HepG2 (cell line): Measurements from ENCODE around the gene IGFALS. TPM values are rescaled to one million over a fixed set of nuclear protein-coding genes. Genes with fewer than 3 reads are reported as not detected.

Experiments
- DR1 ChIP-seq: sonication (generic); formaldehyde crosslinking; IDR thresholded peaks from 2 replicates; pipeline ENCODE4 v1.8.0; 2021; ENCODE audit warnings: mild to moderate bottlenecking, missing genetic modification reagents, inconsistent platforms
- HNF1B ChIP-seq: sonication (generic); formaldehyde crosslinking; IDR thresholded peaks from 2 replicates; pipeline ENCODE4 v1.5.1; 2020; ENCODE audit warnings: mild to moderate bottlenecking, moderate library complexity, missing genetic modification reagents
- KLF9 ChIP-seq: IDR thresholded peaks from 2 replicates; pipeline ENCODE4 v1.6.1; 2016; ENCODE audit warnings: low read depth
- LCORL ChIP-seq, 2 experiments: fragments of 450-650 bp in 1 of 2; sonication (generic) in 1 of 2; formaldehyde crosslinking in 1 of 2; IDR thresholded peaks; 2 replicates each; pipeline versions ENCODE4 v1.5.0 to v1.6.1; 2017 to 2020; ENCODE audit warnings: antibody characterized with exemption in 1 of 2, missing genetic modification reagents in 1 of 2
- MED8 ChIP-seq: sonication (generic); formaldehyde crosslinking; IDR thresholded peaks from 2 replicates; pipeline ENCODE4 v1.8.1; 2023; ENCODE audit warnings: mild to moderate bottlenecking, missing genetic modification reagents; ENCODE audit not compliant: insufficient replicate concordance
- NFE2L2 ChIP-seq: fragments of 150-350 bp; IDR thresholded peaks from 2 replicates; pipeline ENCODE4 v1.6.1; 2014; ENCODE audit warnings: low read length
- NONO ChIP-seq, 2 experiments: fragments of 450-650 bp in 1 of 2; sonication (generic) in 1 of 2; formaldehyde crosslinking in 1 of 2; IDR thresholded peaks in 1 of 2; conservative IDR thresholded peaks in 1 of 2; 2 replicates each; pipeline versions ENCODE4 v1.6.1 to v1.8.0; 2017 to 2022; ENCODE audit warnings: mild to moderate bottlenecking in 1 of 2, missing genetic modification reagents in 1 of 2, moderate library complexity in 1 of 2
- ONECUT2 ChIP-seq: sonication (generic); formaldehyde crosslinking; IDR thresholded peaks from 2 replicates; pipeline ENCODE4 v1.4.0; 2020; ENCODE audit warnings: missing genetic modification reagents
- SNAPC2 ChIP-seq: sonication (generic); formaldehyde crosslinking; IDR thresholded peaks from 2 replicates; pipeline ENCODE4 v1.8.1; 2022; ENCODE audit warnings: mild to moderate bottlenecking, missing genetic modification reagents
- TFE3 ChIP-seq: IDR thresholded peaks from 2 replicates; pipeline ENCODE4 v1.6.1; 2016
- YEATS4 ChIP-seq: sonication (generic); formaldehyde crosslinking; IDR thresholded peaks from 2 replicates; pipeline ENCODE4 v1.4.0; 2020; ENCODE audit warnings: missing genetic modification reagents, borderline replicate concordance
- ZNF543 ChIP-seq: sonication (generic); formaldehyde crosslinking; IDR thresholded peaks from 2 replicates; pipeline ENCODE4 v1.4.0; 2020; ENCODE audit warnings: mild to moderate bottlenecking, missing genetic modification reagents
- ZNF556 ChIP-seq: sonication (generic); formaldehyde crosslinking; IDR thresholded peaks from 2 replicates; pipeline ENCODE4 v1.4.0; 2020; ENCODE audit warnings: mild to moderate bottlenecking, missing genetic modification reagents, borderline replicate concordance
- ZNF614 ChIP-seq: IDR thresholded peaks from 2 replicates; pipeline ENCODE4 v1.6.1; 2018; ENCODE audit warnings: missing biosample characterization, missing genetic modification reagents, inconsistent platforms, borderline replicate concordance
- ZSCAN9 ChIP-seq: IDR thresholded peaks from 2 replicates; pipeline ENCODE4 v1.6.1; 2016; ENCODE audit warnings: borderline replicate concordance
- polyA plus RNA-seq, 8 experiments: library from polyadenylated mRNA; depleted of rRNA in 3 of 8; stranded (reverse) in 7 of 8; unstranded in 1 of 8; fragments of >200 nt; fragmentation: Illumina TruSeq in 4 of 8; extraction: Trizol in 4 of 8; gene quantifications; 2 replicates each; pipeline versions ENCODE4 v1.2.1 to v1.2.3, GENCODE V29; 2011 to 2016; ENCODE audit warnings: low read depth in 4 of 8, missing spikeins in 1 of 8, mixed read lengths in 1 of 8; ENCODE audit not compliant: insufficient read depth in 1 of 8
- total RNA-seq, 5 experiments: library from RNA; depleted of rRNA; stranded (reverse); fragments of >200 nt; fragmentation: Illumina TruSeq; extraction: Trizol; gene quantifications; 2 replicates each; pipeline ENCODE4 v1.2.3, GENCODE V29; 2016; ENCODE audit warnings: low read depth in 1 of 5
- TF ChIP-seq, protein P1 (sequence below): sonication (generic); formaldehyde crosslinking; IDR thresholded peaks from 2 replicates; pipeline ENCODE4 v1.8.1; 2023; ENCODE audit warnings: missing genetic modification reagents, mild to moderate bottlenecking, borderline replicate concordance
- TF ChIP-seq, protein P2 (sequence below): sonication (generic); formaldehyde crosslinking; IDR thresholded peaks from 2 replicates; pipeline ENCODE4 v1.8.1; 2023; ENCODE audit warnings: mild to moderate bottlenecking, moderate library complexity, missing genetic modification reagents
- TF ChIP-seq, protein P3 (sequence below): sonication (generic); formaldehyde crosslinking; IDR thresholded peaks from 2 replicates; pipeline ENCODE4 v1.5.0; 2020; ENCODE audit warnings: mild to moderate bottlenecking, missing genetic modification reagents, borderline replicate concordance
- TF ChIP-seq, protein P4 (sequence below): sonication (generic); IDR thresholded peaks from 2 replicates; pipeline ENCODE4 v1.6.1; 2016; ENCODE audit warnings: low read depth, borderline replicate concordance

The IGFALS gene
- total and polyA plus RNA-seq, 2 of the 13 experiments (the other 11 are each of a cell fraction or from before 2014, with no cell fraction given): 0.34 to 2.4 TPM

- peak; percentile 64; the same call in 1 of the 2 replicates for TF ChIP-seq TFE3 (CRISPR knock-in tag)
- TF ChIP-seq KLF9 (CRISPR knock-in tag): no peak
- TF ChIP-seq MED8 (CRISPR knock-in tag): no peak
- TF ChIP-seq NFE2L2: no peak
- TF ChIP-seq, protein P1, sequence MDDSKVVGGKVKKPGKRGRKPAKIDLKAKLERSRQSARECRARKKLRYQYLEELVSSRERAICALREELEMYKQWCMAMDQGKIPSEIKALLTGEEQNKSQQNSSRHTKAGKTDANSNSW: no peak
- peak; percentile 88 for TF ChIP-seq HNF1B (CRISPR knock-in tag)
- TF ChIP-seq SNAPC2 (CRISPR knock-in tag): 0 out of 2 replicates have a peak, but pooled peaks have one; percentile 24
- no peak for TF ChIP-seq DR1
- TF ChIP-seq LCORL (IDR thresholded peaks at IDR 0.05): no peak
- peak; percentile 78 for TF ChIP-seq LCORL (CRISPR knock-in tag; IDR thresholded peaks at IDR 0.05)
- no peak for TF ChIP-seq ZSCAN9 (CRISPR knock-in tag)
- no peak for TF ChIP-seq NONO (IDR thresholded peaks at IDR 0.05)
- no peak; the same call in 1 of the 2 replicates for TF ChIP-seq NONO (CRISPR knock-in tag; conservative IDR thresholded peaks at IDR 0.05)
- TF ChIP-seq, protein P2, sequence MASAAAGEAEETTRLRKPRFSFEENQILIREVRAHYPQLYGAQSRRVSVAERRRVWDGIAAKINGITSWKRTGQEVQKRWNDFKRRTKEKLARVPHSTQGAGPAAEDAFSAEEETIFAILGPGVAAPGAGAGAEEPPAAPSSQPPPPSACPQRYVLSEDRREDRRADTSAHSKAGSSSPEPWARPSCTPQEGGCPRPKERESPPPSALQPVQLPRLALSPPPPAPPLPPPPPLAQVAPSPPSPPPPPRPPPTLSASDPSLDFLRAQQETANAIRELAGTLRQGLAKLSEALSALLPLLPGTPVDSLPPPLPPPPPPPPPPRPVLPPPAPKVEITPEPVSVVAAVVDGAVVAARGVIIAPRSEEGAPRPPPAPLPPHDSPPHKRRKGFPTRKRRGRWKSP (CRISPR knock-in tag): peak; percentile 44; the same call in 1 of the 2 replicates
- 0 out of 2 replicates have a peak, but pooled peaks have one; percentile 53 for TF ChIP-seq ONECUT2 (CRISPR knock-in tag)
- TF ChIP-seq, protein P3, sequence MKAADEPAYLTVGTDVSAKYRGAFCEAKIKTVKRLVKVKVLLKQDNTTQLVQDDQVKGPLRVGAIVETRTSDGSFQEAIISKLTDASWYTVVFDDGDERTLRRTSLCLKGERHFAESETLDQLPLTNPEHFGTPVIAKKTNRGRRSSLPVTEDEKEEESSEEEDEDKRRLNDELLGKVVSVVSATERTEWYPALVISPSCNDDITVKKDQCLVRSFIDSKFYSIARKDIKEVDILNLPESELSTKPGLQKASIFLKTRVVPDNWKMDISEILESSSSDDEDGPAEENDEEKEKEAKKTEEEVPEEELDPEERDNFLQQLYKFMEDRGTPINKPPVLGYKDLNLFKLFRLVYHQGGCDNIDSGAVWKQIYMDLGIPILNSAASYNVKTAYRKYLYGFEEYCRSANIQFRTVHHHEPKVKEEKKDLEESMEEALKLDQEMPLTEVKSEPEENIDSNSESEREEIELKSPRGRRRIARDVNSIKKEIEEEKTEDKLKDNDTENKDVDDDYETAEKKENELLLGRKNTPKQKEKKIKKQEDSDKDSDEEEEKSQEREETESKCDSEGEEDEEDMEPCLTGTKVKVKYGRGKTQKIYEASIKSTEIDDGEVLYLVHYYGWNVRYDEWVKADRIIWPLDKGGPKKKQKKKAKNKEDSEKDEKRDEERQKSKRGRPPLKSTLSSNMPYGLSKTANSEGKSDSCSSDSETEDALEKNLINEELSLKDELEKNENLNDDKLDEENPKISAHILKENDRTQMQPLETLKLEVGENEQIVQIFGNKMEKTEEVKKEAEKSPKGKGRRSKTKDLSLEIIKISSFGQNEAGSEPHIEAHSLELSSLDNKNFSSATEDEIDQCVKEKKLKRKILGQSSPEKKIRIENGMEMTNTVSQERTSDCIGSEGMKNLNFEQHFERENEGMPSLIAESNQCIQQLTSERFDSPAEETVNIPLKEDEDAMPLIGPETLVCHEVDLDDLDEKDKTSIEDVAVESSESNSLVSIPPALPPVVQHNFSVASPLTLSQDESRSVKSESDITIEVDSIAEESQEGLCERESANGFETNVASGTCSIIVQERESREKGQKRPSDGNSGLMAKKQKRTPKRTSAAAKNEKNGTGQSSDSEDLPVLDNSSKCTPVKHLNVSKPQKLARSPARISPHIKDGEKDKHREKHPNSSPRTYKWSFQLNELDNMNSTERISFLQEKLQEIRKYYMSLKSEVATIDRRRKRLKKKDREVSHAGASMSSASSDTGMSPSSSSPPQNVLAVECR (CRISPR knock-in tag): peak; percentile 80
- TF ChIP-seq, protein P4, sequence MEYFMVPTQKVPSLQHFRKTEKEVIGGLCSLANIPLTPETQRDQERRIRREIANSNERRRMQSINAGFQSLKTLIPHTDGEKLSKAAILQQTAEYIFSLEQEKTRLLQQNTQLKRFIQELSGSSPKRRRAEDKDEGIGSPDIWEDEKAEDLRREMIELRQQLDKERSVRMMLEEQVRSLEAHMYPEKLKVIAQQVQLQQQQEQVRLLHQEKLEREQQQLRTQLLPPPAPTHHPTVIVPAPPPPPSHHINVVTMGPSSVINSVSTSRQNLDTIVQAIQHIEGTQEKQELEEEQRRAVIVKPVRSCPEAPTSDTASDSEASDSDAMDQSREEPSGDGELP: peak; percentile 90; the same call in 1 of the 2 replicates
- peak; percentile 48; the same call in 1 of the 2 replicates for TF ChIP-seq YEATS4 (CRISPR knock-in tag)
- TF ChIP-seq ZNF556 (CRISPR knock-in tag): peak; percentile 73; the same call in 1 of the 2 replicates
- TF ChIP-seq ZNF543 (CRISPR knock-in tag): peak; percentile 81; the same call in 1 of the 2 replicates
- peak; percentile 82 for TF ChIP-seq ZNF614 (CRISPR knock-in tag)
Measured at GRCh38 chr16:1832838-1833454, 39.4 kb upstream of the IGFALS start (continued).
